Esophagus muscularis mucosa (tissue), 4 donors: ENCODE measurements around the gene MAFG.

ENCODE experiments used
- CTCF ChIP-seq, 3 experiments: fragments of 200-600 bp in 2 of 3; fragments of 450-650 bp in 1 of 3; sonication (generic) in 2 of 3; IDR thresholded peaks; one replicate each; pipeline ENCODE4 v1.5.1; 2017 to 2019; ENCODE audit warnings: antibody characterized with exemption in 3 of 3, mild to moderate bottlenecking in 2 of 3, moderate library complexity in 1 of 3
- EP300 ChIP-seq: sonication (generic); formaldehyde crosslinking; IDR thresholded peaks from one replicate; pipeline ENCODE4 v1.6.1; 2017; ENCODE audit warnings: antibody characterized with exemption
- POLR2A ChIP-seq: fragments of 450-650 bp; IDR thresholded peaks from one replicate; pipeline ENCODE4 v1.6.1; 2017; ENCODE audit warnings: antibody characterized with exemption, moderate library complexity, mild to moderate bottlenecking, low read depth
- POLR2AphosphoS5 ChIP-seq, 2 donors: sonication (generic); formaldehyde crosslinking; IDR thresholded peaks; one replicate each; pipeline ENCODE4 v1.6.1; 2017; ENCODE audit warnings: antibody characterized with exemption in 2 of 2

- TF ChIP-seq CTCF (IDR thresholded peaks at IDR 0.05), result no peak
- TF ChIP-seq EP300, result no peak
- TF ChIP-seq POLR2A, result no peak
- no peak for TF ChIP-seq POLR2AphosphoS5 (IDR thresholded peaks at IDR 0.05)
These were observed 24.5 kb upstream of the MAFG start for GRCh38 chr17:81951785-81952684.
